ENCODE results near the gene SAV1.

The SAV1 gene

DNA sequence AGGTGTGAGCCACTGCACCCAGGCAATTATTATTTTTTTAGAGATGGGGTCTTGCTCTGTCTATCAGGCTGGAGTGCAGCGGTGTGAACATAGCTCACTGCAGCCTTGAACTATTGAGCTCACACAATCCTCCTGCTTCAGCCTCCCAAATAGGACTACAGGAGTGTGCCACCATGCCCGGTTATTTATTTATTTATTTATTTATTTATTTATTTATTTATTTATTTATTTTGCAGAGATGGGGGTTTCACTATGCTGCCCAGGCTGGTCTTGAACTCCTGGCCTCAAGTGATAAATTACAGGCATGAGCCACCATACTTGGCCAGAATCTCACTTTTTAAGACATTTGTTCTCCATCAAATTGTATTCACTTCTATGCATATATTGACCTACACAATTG lies 51.8 kb downstream of the SAV1 start:
- TF ChIP-seq CTCF (IDR thresholded peaks at IDR 0.05; ENCODE audit: extremely low read depth, missing control alignments): no peak
- DNase-seq (ENCODE audit: low spot score): no peak

GRCh38 chr14:50615552-50615951 lies 52.6 kb downstream of the SAV1 start:
- DNase-seq (ENCODE audit: low spot score): no peak
- no peak for TF ChIP-seq CTCF (IDR thresholded peaks at IDR 0.05; ENCODE audit: extremely low read depth, missing control alignments)

- no peak for TF ChIP-seq CTCF (IDR thresholded peaks at IDR 0.05; ENCODE audit: extremely low read depth, missing control alignments)
- no peak for DNase-seq (ENCODE audit: low spot score)
Observed at GRCh38 chr14:50615056-50615455, 53.0 kb downstream of the SAV1 start.

DNA sequence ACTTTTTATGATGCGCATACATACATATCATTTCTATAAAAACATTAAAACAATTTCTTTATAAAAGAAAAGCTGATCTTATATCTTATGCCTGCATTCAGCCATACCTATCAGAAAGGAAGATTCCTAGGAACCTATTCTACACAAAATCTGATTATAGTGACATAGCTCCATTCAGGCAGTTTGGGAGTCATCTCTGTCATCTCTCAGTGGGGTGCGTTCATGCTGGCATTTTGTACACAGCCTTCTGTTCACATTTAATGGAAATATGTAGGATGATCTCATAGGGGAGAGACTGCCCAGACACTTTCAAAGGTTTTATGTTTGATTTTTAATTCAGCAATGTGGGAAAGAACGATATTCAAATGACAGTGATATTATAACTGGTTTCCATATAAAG lies 55.3 kb downstream of the SAV1 start:
- DNase-seq (ENCODE audit: low spot score): no peak

DNA sequence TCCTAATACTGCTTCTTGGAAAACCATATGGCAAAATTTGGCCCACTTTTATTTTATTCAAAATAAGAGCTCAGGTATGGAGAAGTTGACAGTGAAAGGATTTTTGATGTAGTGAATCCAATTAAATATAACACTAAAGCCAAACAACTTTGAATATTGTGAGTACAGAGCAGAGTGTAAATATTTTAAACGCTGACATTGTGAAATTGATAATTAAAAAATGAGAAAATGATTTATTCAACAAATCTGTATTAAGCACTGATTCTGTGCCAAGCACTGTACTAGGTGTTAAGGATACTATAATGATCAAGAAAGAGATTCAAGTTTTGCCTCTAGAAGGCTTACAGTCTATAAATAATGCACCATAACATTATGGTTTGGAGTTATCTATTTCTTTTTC lies 57.6 kb downstream of the SAV1 start:
- no peak for TF ChIP-seq CTCF (IDR thresholded peaks at IDR 0.05; ENCODE audit: extremely low read depth, missing control alignments)
- DNase-seq (ENCODE audit: low spot score): no peak

More for the DNA sequence above, 55.3 kb downstream of the SAV1 start:
- TF ChIP-seq CTCF (IDR thresholded peaks at IDR 0.05; ENCODE audit: extremely low read depth, missing control alignments): no peak

DNA sequence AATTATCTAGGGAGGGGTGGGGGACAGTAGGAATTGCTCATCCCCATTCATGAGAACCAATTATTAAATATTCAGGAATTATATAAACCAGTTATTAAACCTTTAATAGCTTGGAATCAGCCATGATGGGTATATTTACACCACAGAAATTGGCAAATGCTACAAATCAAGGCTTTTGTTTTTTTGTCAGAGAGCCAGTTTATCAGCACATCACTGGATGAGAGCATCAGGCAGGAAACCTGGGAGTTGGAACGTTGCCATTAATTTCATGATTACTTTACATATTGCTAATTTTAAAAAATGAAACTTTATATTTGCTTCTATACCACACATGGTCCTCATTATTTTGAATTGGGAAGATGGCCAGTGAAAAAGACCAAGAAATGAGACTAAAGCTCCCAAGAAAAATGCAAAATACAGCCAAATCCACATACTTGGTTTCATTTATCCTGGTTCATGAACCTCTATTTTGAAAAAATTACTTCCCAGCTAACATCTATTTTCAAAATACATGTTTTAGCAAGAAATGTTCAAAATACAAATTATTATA lies 59.7 kb downstream of the SAV1 start:
- TF ChIP-seq CTCF (IDR thresholded peaks at IDR 0.05; ENCODE audit: extremely low read depth, missing control alignments): no peak
- no peak for DNase-seq (ENCODE audit: low spot score)

- no peak for TF ChIP-seq CTCF (IDR thresholded peaks at IDR 0.05; ENCODE audit: extremely low read depth, missing control alignments)
Observed at GRCh38 chr14:50607761-50608160, 60.3 kb downstream of the SAV1 start.

More at GRCh38 chr14:50607761-50608160, 60.3 kb downstream of the SAV1 start:
- DNase-seq (ENCODE audit: low spot score): no peak
